WTC11 (cell line): Measurements from ENCODE around the gene CSKMT. TPM values are rescaled to one million over a fixed set of nuclear protein-coding genes. Genes with fewer than 3 reads are reported as not detected.

Source experiments
- CREB1 ChIP-seq: sonication (generic); formaldehyde crosslinking; IDR thresholded peaks from 2 replicates; pipeline ENCODE4 v1.8.0; 2023; ENCODE audit warnings: mild to moderate bottlenecking, missing genetic modification reagents
- CREM ChIP-seq: sonication (generic); formaldehyde crosslinking; IDR thresholded peaks from 2 replicates; pipeline ENCODE4 v1.8.1; 2022; ENCODE audit warnings: mild to moderate bottlenecking, missing genetic modification reagents, moderate library complexity
- E2F4 ChIP-seq: sonication (generic); formaldehyde crosslinking; IDR thresholded peaks from 2 replicates; pipeline ENCODE4 v1.8.1; 2022; ENCODE audit warnings: low read depth, mild to moderate bottlenecking, moderate library complexity, missing genetic modification reagents, borderline replicate concordance
- ELF4 ChIP-seq: sonication (generic); formaldehyde crosslinking; IDR thresholded peaks from 2 replicates; pipeline ENCODE4 v1.8.1; 2022; ENCODE audit warnings: low read depth, mild to moderate bottlenecking, moderate library complexity, missing genetic modification reagents
- ETV6 ChIP-seq: sonication (generic); formaldehyde crosslinking; IDR thresholded peaks from 2 replicates; pipeline ENCODE4 v1.8.1; 2022; ENCODE audit warnings: mild to moderate bottlenecking, missing genetic modification reagents
- FOXJ3 ChIP-seq: sonication (generic); formaldehyde crosslinking; IDR thresholded peaks from 2 replicates; pipeline ENCODE4 v1.9.0; 2021; ENCODE audit warnings: missing genetic modification reagents, mild to moderate bottlenecking, borderline replicate concordance
- GRHL2 ChIP-seq: fragments of 250-450 bp; sonication (Bioruptor Pico); IDR thresholded peaks from 2 replicates; pipeline ENCODE4 v1.8.0; 2022; ENCODE audit warnings: mild to moderate bottlenecking, moderate library complexity; ENCODE audit not compliant: insufficient replicate concordance, severe bottlenecking
- GTF2I ChIP-seq: fragments of 250-450 bp; sonication (Bioruptor Pico); conservative IDR thresholded peaks from 2 replicates; pipeline ENCODE4 v1.4.0; 2021; ENCODE audit warnings: mild to moderate bottlenecking
- IRF2 ChIP-seq: sonication (generic); formaldehyde crosslinking; IDR thresholded peaks from 2 replicates; pipeline ENCODE4 v1.8.0; 2022; ENCODE audit warnings: low read depth, missing genetic modification reagents, borderline replicate concordance
- MAX ChIP-seq: sonication (generic); formaldehyde crosslinking; IDR thresholded peaks from 2 replicates; pipeline ENCODE4 v1.8.0; 2022; ENCODE audit warnings: mild to moderate bottlenecking, missing genetic modification reagents
- MYBL2 ChIP-seq: sonication (generic); formaldehyde crosslinking; IDR thresholded peaks from 2 replicates; pipeline ENCODE4 v1.8.1; 2023; ENCODE audit warnings: mild to moderate bottlenecking, moderate library complexity, missing genetic modification reagents
- NR1H2 ChIP-seq: sonication (generic); formaldehyde crosslinking; IDR thresholded peaks from 2 replicates; pipeline ENCODE4 v1.9.0; 2021; ENCODE audit warnings: mild to moderate bottlenecking, moderate library complexity, missing genetic modification reagents
- NR3C1 ChIP-seq: sonication (generic); formaldehyde crosslinking; conservative IDR thresholded peaks from 2 replicates; pipeline ENCODE4 v1.8.1; 2023; ENCODE audit warnings: low read depth, mild to moderate bottlenecking, missing genetic modification reagents
- RORB ChIP-seq: fragments of 250-450 bp; sonication (Bioruptor Pico); IDR thresholded peaks from 2 replicates; pipeline ENCODE4 v1.9.0; 2021; ENCODE audit warnings: mild to moderate bottlenecking
- SMAD4 ChIP-seq: sonication (generic); formaldehyde crosslinking; IDR thresholded peaks from 2 replicates; pipeline ENCODE4 v1.8.0; 2022; ENCODE audit warnings: mild to moderate bottlenecking, missing genetic modification reagents
- SOX15 ChIP-seq: fragments of 250-450 bp; sonication (Bioruptor Pico); IDR thresholded peaks from 2 replicates; pipeline ENCODE4 v1.9.0; 2021; ENCODE audit warnings: mild to moderate bottlenecking
- TCF7 ChIP-seq: sonication (generic); formaldehyde crosslinking; IDR thresholded peaks from 2 replicates; pipeline ENCODE4 v1.8.0; 2022; ENCODE audit warnings: mild to moderate bottlenecking, low read depth, missing genetic modification reagents, moderate library complexity
- TEAD1 ChIP-seq: sonication (generic); formaldehyde crosslinking; IDR thresholded peaks from 2 replicates; pipeline ENCODE4 v1.8.0; 2022; ENCODE audit warnings: mild to moderate bottlenecking, missing genetic modification reagents
- ZBTB21 ChIP-seq: sonication (generic); formaldehyde crosslinking; IDR thresholded peaks from 2 replicates; pipeline ENCODE4 v1.8.1; 2023; ENCODE audit warnings: mild to moderate bottlenecking, missing genetic modification reagents, borderline replicate concordance
- ZNF219 ChIP-seq: sonication (generic); formaldehyde crosslinking; IDR thresholded peaks from 2 replicates; pipeline ENCODE4 v1.8.0; 2023; ENCODE audit warnings: missing genetic modification reagents, mild to moderate bottlenecking, borderline replicate concordance
- ZNF416 ChIP-seq: fragments of 250-450 bp; sonication (Bioruptor Pico); IDR thresholded peaks from 2 replicates; pipeline ENCODE4 v1.9.0; 2021; ENCODE audit warnings: mild to moderate bottlenecking, inconsistent platforms
- total RNA-seq: library from RNA; stranded (reverse); gene quantifications from 3 replicates; pipeline ENCODE4 v1.2.3, GENCODE V29; 2021
- TF ChIP-seq, protein P1 (sequence below): fragments of 200-600 bp; IDR thresholded peaks from 2 replicates; pipeline ENCODE4 v1.8.0; 2022; ENCODE audit warnings: antibody characterized with exemption
- TF ChIP-seq, protein P2 (sequence below): fragments of 250-450 bp; sonication (Bioruptor Pico); IDR thresholded peaks from 2 replicates; pipeline ENCODE4 v1.9.0; 2021; ENCODE audit warnings: mild to moderate bottlenecking
- TF ChIP-seq, protein P3 (sequence below): sonication (generic); formaldehyde crosslinking; IDR thresholded peaks from 2 replicates; pipeline ENCODE4 v1.8.1; 2023; ENCODE audit warnings: mild to moderate bottlenecking, moderate library complexity, missing genetic modification reagents
- TF ChIP-seq, protein P4 (sequence below): sonication (generic); formaldehyde crosslinking; IDR thresholded peaks from 2 replicates; pipeline ENCODE4 v1.8.0; 2022; ENCODE audit warnings: missing genetic modification reagents
- TF ChIP-seq, protein P5 (sequence below): sonication (generic); formaldehyde crosslinking; IDR thresholded peaks from 2 replicates; pipeline ENCODE4 v1.8.1; 2022; ENCODE audit warnings: low read depth, missing genetic modification reagents, borderline replicate concordance

CSKMT gene
- total RNA-seq, 1 experiment from 2014 or later, result 75.6 TPM

DNA sequence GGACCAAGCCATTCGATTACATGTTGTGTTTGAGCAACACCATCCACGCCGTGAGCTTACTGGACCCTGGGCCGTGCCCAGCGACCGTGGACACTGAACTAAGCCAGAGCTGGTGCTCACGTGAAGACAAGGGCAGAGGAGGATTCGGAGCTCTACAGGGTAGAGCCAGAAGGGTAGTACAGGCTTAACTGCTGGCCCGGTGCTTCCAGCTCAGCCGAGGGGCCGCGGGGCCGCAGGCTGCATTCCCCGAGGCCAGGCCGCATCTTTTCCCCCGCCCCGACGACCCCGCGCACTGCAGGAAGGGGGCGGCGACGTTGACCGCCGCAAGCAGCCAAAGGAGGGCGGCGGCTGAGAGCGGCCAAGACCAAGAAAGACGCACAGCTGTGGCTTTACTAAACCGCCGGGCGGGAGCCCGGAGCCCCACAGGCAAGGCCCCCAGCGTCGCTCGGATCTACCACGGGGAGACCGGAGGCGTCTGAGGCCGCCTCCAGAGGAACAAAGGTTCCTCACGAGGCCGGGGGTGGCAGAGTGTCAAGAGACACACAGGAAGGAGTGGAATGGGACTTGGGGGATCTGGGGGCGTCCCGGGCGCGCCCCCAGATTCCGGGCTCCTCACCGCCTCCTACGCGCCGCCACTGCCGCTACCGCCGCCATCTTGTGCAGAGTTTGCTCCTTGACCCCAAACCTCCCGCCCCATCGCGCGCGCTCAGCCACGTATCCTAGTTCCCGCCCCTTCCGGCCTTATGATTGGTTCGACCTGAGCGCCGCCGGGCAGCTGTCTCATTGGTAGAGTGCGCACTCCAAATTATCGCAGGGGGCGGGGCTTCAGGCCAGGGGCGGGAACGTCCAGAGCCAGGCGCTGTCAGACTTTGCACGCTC, 18.9 kb upstream of the CSKMT start, which contains the start of gene GANAB (continued):
- TF ChIP-seq GTF2I (CRISPR knock-in tag), result no peak
- TF ChIP-seq SOX15, result no peak
- TF ChIP-seq CREB1 (CRISPR knock-in tag), result no peak
- no peak for TF ChIP-seq MAX
- no peak for TF ChIP-seq E2F4
- TF ChIP-seq ZBTB21 (CRISPR knock-in tag), result no peak
- TF ChIP-seq ELF4, result 0 out of 2 replicates have a peak, but pooled peaks have one; percentile 14
- TF ChIP-seq CREM (CRISPR knock-in tag), result peak; percentile 66; the same call in 1 of the 2 replicates
- no peak for TF ChIP-seq NR3C1
- 0 out of 2 replicates have a peak, but pooled peaks have one; percentile 21 for TF ChIP-seq RORB (CRISPR knock-in tag)
- TF ChIP-seq, protein P1, sequence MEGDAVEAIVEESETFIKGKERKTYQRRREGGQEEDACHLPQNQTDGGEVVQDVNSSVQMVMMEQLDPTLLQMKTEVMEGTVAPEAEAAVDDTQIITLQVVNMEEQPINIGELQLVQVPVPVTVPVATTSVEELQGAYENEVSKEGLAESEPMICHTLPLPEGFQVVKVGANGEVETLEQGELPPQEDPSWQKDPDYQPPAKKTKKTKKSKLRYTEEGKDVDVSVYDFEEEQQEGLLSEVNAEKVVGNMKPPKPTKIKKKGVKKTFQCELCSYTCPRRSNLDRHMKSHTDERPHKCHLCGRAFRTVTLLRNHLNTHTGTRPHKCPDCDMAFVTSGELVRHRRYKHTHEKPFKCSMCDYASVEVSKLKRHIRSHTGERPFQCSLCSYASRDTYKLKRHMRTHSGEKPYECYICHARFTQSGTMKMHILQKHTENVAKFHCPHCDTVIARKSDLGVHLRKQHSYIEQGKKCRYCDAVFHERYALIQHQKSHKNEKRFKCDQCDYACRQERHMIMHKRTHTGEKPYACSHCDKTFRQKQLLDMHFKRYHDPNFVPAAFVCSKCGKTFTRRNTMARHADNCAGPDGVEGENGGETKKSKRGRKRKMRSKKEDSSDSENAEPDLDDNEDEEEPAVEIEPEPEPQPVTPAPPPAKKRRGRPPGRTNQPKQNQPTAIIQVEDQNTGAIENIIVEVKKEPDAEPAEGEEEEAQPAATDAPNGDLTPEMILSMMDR, result no peak
- TF ChIP-seq, protein P2, sequence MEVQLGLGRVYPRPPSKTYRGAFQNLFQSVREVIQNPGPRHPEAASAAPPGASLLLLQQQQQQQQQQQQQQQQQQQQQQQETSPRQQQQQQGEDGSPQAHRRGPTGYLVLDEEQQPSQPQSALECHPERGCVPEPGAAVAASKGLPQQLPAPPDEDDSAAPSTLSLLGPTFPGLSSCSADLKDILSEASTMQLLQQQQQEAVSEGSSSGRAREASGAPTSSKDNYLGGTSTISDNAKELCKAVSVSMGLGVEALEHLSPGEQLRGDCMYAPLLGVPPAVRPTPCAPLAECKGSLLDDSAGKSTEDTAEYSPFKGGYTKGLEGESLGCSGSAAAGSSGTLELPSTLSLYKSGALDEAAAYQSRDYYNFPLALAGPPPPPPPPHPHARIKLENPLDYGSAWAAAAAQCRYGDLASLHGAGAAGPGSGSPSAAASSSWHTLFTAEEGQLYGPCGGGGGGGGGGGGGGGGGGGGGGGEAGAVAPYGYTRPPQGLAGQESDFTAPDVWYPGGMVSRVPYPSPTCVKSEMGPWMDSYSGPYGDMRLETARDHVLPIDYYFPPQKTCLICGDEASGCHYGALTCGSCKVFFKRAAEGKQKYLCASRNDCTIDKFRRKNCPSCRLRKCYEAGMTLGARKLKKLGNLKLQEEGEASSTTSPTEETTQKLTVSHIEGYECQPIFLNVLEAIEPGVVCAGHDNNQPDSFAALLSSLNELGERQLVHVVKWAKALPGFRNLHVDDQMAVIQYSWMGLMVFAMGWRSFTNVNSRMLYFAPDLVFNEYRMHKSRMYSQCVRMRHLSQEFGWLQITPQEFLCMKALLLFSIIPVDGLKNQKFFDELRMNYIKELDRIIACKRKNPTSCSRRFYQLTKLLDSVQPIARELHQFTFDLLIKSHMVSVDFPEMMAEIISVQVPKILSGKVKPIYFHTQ (CRISPR knock-in tag), result no peak
- TF ChIP-seq, protein P3, sequence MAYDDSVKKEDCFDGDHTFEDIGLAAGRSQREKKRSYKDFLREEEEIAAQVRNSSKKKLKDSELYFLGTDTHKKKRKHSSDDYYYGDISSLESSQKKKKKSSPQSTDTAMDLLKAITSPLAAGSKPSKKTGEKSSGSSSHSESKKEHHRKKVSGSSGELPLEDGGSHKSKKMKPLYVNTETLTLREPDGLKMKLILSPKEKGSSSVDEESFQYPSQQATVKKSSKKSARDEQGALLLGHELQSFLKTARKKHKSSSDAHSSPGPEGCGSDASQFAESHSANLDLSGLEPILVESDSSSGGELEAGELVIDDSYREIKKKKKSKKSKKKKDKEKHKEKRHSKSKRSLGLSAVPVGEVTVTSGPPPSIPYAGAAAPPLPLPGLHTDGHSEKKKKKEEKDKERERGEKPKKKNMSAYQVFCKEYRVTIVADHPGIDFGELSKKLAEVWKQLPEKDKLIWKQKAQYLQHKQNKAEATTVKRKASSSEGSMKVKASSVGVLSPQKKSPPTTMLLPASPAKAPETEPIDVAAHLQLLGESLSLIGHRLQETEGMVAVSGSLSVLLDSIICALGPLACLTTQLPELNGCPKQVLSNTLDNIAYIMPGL (CRISPR knock-in tag), result no peak
- TF ChIP-seq ZNF219 (CRISPR knock-in tag), result no peak
- TF ChIP-seq, protein P4, sequence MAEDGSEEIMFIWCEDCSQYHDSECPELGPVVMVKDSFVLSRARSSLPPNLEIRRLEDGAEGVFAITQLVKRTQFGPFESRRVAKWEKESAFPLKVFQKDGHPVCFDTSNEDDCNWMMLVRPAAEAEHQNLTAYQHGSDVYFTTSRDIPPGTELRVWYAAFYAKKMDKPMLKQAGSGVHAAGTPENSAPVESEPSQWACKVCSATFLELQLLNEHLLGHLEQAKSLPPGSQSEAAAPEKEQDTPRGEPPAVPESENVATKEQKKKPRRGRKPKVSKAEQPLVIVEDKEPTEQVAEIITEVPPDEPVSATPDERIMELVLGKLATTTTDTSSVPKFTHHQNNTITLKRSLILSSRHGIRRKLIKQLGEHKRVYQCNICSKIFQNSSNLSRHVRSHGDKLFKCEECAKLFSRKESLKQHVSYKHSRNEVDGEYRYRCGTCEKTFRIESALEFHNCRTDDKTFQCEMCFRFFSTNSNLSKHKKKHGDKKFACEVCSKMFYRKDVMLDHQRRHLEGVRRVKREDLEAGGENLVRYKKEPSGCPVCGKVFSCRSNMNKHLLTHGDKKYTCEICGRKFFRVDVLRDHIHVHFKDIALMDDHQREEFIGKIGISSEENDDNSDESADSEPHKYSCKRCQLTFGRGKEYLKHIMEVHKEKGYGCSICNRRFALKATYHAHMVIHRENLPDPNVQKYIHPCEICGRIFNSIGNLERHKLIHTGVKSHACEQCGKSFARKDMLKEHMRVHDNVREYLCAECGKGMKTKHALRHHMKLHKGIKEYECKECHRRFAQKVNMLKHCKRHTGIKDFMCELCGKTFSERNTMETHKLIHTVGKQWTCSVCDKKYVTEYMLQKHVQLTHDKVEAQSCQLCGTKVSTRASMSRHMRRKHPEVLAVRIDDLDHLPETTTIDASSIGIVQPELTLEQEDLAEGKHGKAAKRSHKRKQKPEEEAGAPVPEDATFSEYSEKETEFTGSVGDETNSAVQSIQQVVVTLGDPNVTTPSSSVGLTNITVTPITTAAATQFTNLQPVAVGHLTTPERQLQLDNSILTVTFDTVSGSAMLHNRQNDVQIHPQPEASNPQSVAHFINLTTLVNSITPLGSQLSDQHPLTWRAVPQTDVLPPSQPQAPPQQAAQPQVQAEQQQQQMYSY (CRISPR knock-in tag), result peak; percentile 87
- TF ChIP-seq TEAD1, result peak; percentile 87
- no peak for TF ChIP-seq ETV6 (CRISPR knock-in tag)
- TF ChIP-seq FOXJ3 (CRISPR knock-in tag), result no peak
- TF ChIP-seq IRF2 (CRISPR knock-in tag), result 0 out of 2 replicates have a peak, but pooled peaks have one; percentile 34
- TF ChIP-seq, protein P5, sequence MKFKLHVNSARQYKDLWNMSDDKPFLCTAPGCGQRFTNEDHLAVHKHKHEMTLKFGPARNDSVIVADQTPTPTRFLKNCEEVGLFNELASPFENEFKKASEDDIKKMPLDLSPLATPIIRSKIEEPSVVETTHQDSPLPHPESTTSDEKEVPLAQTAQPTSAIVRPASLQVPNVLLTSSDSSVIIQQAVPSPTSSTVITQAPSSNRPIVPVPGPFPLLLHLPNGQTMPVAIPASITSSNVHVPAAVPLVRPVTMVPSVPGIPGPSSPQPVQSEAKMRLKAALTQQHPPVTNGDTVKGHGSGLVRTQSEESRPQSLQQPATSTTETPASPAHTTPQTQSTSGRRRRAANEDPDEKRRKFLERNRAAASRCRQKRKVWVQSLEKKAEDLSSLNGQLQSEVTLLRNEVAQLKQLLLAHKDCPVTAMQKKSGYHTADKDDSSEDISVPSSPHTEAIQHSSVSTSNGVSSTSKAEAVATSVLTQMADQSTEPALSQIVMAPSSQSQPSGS, result no peak
- no peak for TF ChIP-seq NR1H2 (CRISPR knock-in tag)
- TF ChIP-seq GRHL2 (CRISPR knock-in tag), result no peak
- 0 out of 2 replicates have a peak, but pooled peaks have one; percentile 74 for TF ChIP-seq ZNF416 (CRISPR knock-in tag)
- TF ChIP-seq MYBL2, result peak; percentile 41; the same call in 1 of the 2 replicates
- TF ChIP-seq TCF7, result no peak
- no peak for TF ChIP-seq SMAD4 (CRISPR knock-in tag)
